HG02610 (cell line): ENCODE data around the gene KANSL3.
"Not testable (repeated sequence)": the region's sequence is repeated elsewhere in the genome, so short reads cannot be mapped to it uniquely, and the experiment has no call there.

ENCODE experiments used
- ATAC-seq: cut with Tn5 transposase; IDR thresholded peaks from one replicate; pipeline ENCODE4 v1.9.1; 2021; ENCODE audit warnings: mild to moderate bottlenecking, moderate library complexity; ENCODE audit not compliant: unreplicated experiment

The KANSL3 gene

GRCh38 chr2:96638144-96639121 lies at the start of gene KANSL3:
KANSL3 (minus strand) TSS chr2:96638312; CDS start chr2:96637135, 1,177 bp downstream.
- peak; percentile 72 for ATAC-seq

GRCh38 chr2:96687266-96687665 lies 49.2 kb upstream of the KANSL3 start:
- no peak for ATAC-seq

- ATAC-seq, result no peak
These were observed 47.7 kb upstream of the KANSL3 start for GRCh38 chr2:96685577-96686459.

GRCh38 chr2:96684883-96685576 lies 46.9 kb upstream of the KANSL3 start:
- ATAC-seq, result no peak

- ATAC-seq, result no peak
These were observed 46.1 kb upstream of the KANSL3 start for GRCh38 chr2:96683972-96684820.

GRCh38 chr2:96683307-96683706 lies 45.2 kb upstream of the KANSL3 start:
- no peak for ATAC-seq

GRCh38 chr2:96681540-96681939 lies 43.4 kb upstream of the KANSL3 start:
- no peak for ATAC-seq

GRCh38 chr2:96680561-96681141 lies 42.5 kb upstream of the KANSL3 start:
- ATAC-seq, result no peak

- ATAC-seq, result no peak
These were observed 41.7 kb upstream of the KANSL3 start for GRCh38 chr2:96679848-96680247.

- no peak for ATAC-seq
These were observed 31.6 kb upstream of the KANSL3 start for GRCh38 chr2:96669539-96670215.

- ATAC-seq, result no peak
These were observed 30.7 kb upstream of the KANSL3 start for GRCh38 chr2:96668771-96669170.

- ATAC-seq, result not testable (repeated sequence)
These were observed 27.6 kb upstream of the KANSL3 start for GRCh38 chr2:96665717-96666116.

- ATAC-seq, result no peak
These were observed 27.0 kb upstream of the KANSL3 start for GRCh38 chr2:96665083-96665569.

GRCh38 chr2:96664366-96664925 lies 26.3 kb upstream of the KANSL3 start:
- no peak for ATAC-seq

GRCh38 chr2:96663829-96664228 lies 25.7 kb upstream of the KANSL3 start:
- no peak for ATAC-seq

GRCh38 chr2:96663177-96663576 lies 25.1 kb upstream of the KANSL3 start:
- ATAC-seq, result no peak

- no peak for ATAC-seq
These were observed 24.2 kb upstream of the KANSL3 start for GRCh38 chr2:96662360-96662759.

GRCh38 chr2:96661324-96661723 lies 23.2 kb upstream of the KANSL3 start:
- no peak for ATAC-seq

GRCh38 chr2:96656540-96656939 lies 18.4 kb upstream of the KANSL3 start:
- no peak for ATAC-seq
